Fibroblast of lung (primary cell): ENCODE measurements around the gene TAC3. TPM values are rescaled to one million over a fixed set of nuclear protein-coding genes. Genes with fewer than 3 reads are reported as not detected.

ENCODE experiments used
- DNase-seq, 2 donors: peaks; one replicate each; pipeline versions ENCODE4 v3.0.0 to v3.0.0-alpha.2; 2010; ENCODE audit warnings: low read depth in 2 of 2
- H2AFZ ChIP-seq: 2 replicates; pipeline ENCODE4 v1.5.1; 2012; ENCODE audit warnings: low read length, control low read depth, inconsistent platforms
- H3K27ac ChIP-seq: 2 replicates; pipeline ENCODE4 v1.5.1; 2011; ENCODE audit warnings: low read length, control low read depth; ENCODE audit not compliant: insufficient read depth
- H3K27me3 ChIP-seq: 2 replicates; pipeline ENCODE4 v1.5.1; 2011; ENCODE audit warnings: mild to moderate bottlenecking, low read length; ENCODE audit not compliant: control insufficient read depth, insufficient read depth
- H3K36me3 ChIP-seq: 2 replicates; pipeline ENCODE4 v1.5.1; 2011; ENCODE audit warnings: low read length; ENCODE audit not compliant: control insufficient read depth, insufficient read depth
- H3K4me1 ChIP-seq: 2 replicates; pipeline ENCODE4 v1.5.1; 2011; ENCODE audit warnings: low read length; ENCODE audit not compliant: control insufficient read depth, insufficient read depth; ENCODE audit errors: extremely low read depth
- H3K4me2 ChIP-seq: 2 replicates; pipeline ENCODE4 v1.5.1; 2011; ENCODE audit warnings: low read length, control low read depth; ENCODE audit not compliant: insufficient read depth; ENCODE audit errors: extremely low read depth
- H3K4me3 ChIP-seq, 4 experiments: fragments of 200-600 bp in 1 of 4; sonication (generic) in 1 of 4; replicated peaks in 1 of 4; 2 replicates each; pipeline ENCODE4 v1.5.1; 2011 to 2016; ENCODE audit warnings: low read length in 4 of 4, low read depth in 3 of 4, mild to moderate bottlenecking in 3 of 4, control low read depth in 2 of 4, inconsistent platforms in 1 of 4, mixed read lengths in 1 of 4; ENCODE audit not compliant: insufficient read depth in 1 of 4; ENCODE audit errors: control extremely low read depth in 1 of 4
- H3K79me2 ChIP-seq: 2 replicates; pipeline ENCODE4 v1.5.1; 2012; ENCODE audit warnings: mild to moderate bottlenecking, low read length, inconsistent platforms; ENCODE audit not compliant: control insufficient read depth, insufficient read depth
- H3K9ac ChIP-seq: 2 replicates; pipeline ENCODE4 v1.5.1; 2011; ENCODE audit warnings: mild to moderate bottlenecking, low read length, control low read depth; ENCODE audit not compliant: insufficient read depth
- H3K9me3 ChIP-seq: 2 replicates; pipeline ENCODE4 v1.5.1; 2012; ENCODE audit warnings: low read depth, low read length; ENCODE audit not compliant: control insufficient read depth, insufficient read depth
- H4K20me1 ChIP-seq: 2 replicates; pipeline ENCODE4 v1.5.1; 2011; ENCODE audit warnings: low read length; ENCODE audit not compliant: control insufficient read depth, insufficient read depth; ENCODE audit errors: extremely low read depth
- EZH2 ChIP-seq: IDR thresholded peaks from 2 replicates; pipeline ENCODE4 v1.5.1; 2012; ENCODE audit warnings: low read length, control low read depth, mild to moderate bottlenecking; ENCODE audit errors: missing control alignments
- polyA plus RNA-seq, 2 donors: library from polyadenylated mRNA; depleted of rRNA in 1 of 2; stranded (reverse) in 1 of 2; unstranded in 1 of 2; fragments of >200 nt; gene quantifications; 2 replicates each; pipeline ENCODE4 v1.2.1, GENCODE V29; 2011 to 2012; ENCODE audit warnings: missing spikeins in 1 of 2
- total RNA-seq: library from RNA; depleted of rRNA; stranded (reverse); fragments of >200 nt; gene quantifications from 2 replicates; pipeline ENCODE4 v1.2.1, GENCODE V29; 2014
- TF ChIP-seq, protein P1 (sequence below), 2 donors: IDR thresholded peaks in 1 of 2; conservative IDR thresholded peaks in 1 of 2; 1 replicate in 1 of 2; 2 replicates in 1 of 2; pipeline ENCODE4 v1.5.1; 2011 to 2012; ENCODE audit warnings: low read length in 2 of 2, control low read depth in 1 of 2, inconsistent platforms in 1 of 2, low read depth in 1 of 2, mild to moderate bottlenecking in 1 of 2

TAC3 gene
- total and polyA plus RNA-seq, 2 donors (not counting 1 experiment from before 2014, with no cell fraction given), result 0.17 to 0.36 TPM

DNA sequence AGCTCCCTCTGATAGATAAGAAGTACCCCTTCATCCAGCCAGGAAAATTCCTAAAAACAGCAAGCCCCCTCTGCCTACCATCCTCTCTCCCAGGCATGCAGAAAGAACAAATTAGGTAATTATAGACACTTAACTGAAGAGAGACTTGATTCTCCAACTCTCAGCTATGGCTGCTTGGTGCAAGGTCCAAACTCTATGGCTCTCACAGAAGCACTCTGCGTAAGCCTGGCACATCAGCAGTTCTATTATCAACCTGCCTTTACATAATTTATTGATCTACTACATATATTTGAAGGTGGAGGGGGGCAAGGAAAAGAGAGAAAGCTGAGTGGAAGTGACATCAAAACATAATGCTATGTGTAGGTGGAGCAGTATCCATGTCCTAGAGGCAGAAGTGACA lies 34.7 kb upstream of the TAC3 start:
- Histone ChIP-seq H3K4me2 (no peak overlapping the region), H3K9ac (no peak overlapping the region), H2AFZ (no peak overlapping the region), H3K79me2 (no peaks in the 10 kb centered on the region), H3K4me3 (no peak overlapping the region), H4K20me1 (no peaks in the 10 kb centered on the region), H3K4me1 (no peaks in the 10 kb centered on the region), H3K27me3 (peaks cover 3% of the 10 kb centered on the region), H3K27ac (no peak overlapping the region), H3K9me3 (no peaks in the 10 kb centered on the region), H3K36me3 (peaks cover under 1% of the 10 kb centered on the region)
- TF ChIP-seq EZH2, result no peak
- TF ChIP-seq, protein P1, sequence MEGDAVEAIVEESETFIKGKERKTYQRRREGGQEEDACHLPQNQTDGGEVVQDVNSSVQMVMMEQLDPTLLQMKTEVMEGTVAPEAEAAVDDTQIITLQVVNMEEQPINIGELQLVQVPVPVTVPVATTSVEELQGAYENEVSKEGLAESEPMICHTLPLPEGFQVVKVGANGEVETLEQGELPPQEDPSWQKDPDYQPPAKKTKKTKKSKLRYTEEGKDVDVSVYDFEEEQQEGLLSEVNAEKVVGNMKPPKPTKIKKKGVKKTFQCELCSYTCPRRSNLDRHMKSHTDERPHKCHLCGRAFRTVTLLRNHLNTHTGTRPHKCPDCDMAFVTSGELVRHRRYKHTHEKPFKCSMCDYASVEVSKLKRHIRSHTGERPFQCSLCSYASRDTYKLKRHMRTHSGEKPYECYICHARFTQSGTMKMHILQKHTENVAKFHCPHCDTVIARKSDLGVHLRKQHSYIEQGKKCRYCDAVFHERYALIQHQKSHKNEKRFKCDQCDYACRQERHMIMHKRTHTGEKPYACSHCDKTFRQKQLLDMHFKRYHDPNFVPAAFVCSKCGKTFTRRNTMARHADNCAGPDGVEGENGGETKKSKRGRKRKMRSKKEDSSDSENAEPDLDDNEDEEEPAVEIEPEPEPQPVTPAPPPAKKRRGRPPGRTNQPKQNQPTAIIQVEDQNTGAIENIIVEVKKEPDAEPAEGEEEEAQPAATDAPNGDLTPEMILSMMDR (conservative IDR thresholded peaks at IDR 0.05 in 1 of 2, IDR thresholded peaks at IDR 0.05 in 1 of 2; ENCODE audit: low read depth in 1 of 2, low read length in 2 of 2), result no peak
- DNase-seq, result no peak

DNA sequence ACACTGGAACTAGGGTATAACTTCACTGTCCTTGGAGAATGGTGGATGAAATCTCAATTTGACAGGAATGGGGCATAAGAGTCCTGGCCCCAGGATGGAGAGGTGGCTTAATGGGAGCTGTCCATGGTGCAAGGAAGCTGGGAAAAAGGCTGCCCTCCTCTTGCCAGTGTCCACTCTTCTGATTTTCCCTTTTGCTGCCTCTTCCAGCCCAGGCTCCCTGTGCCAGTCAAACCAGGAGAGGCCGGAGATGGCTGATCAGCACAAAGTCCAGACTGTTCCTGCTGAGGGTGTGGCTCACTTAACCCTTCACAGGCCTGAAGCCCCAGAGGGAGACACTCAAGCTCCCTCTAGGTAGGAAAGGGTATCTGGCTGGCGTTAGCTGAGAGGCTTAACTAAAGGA lies 33.6 kb upstream of the TAC3 start, which contains the start of gene MYO1A:
Gene MYO1A, minus strand, starts transcription at position 240 of the 400 bp plus-strand sequence. CDS start 1,806 bp downstream, outside the sequence.
- no peaks in the 10 kb centered on the region for H3K4me1 ChIP-seq
- H3K4me2 ChIP-seq, result no peak within 1 kb of the TSS
- H3K27me3 ChIP-seq, result peaks cover 3% of the 10 kb centered on the region
- H4K20me1 ChIP-seq, result no peaks in the 10 kb centered on the region
- no peak within 1 kb of the TSS for H3K9ac ChIP-seq
- no peak within 1 kb of the TSS for H3K4me3 ChIP-seq
- H3K9me3 ChIP-seq, result no peaks in the 10 kb centered on the region
- TF ChIP-seq EZH2, result no peak
- TF ChIP-seq, protein P1 (conservative IDR thresholded peaks at IDR 0.05 in 1 of 2, IDR thresholded peaks at IDR 0.05 in 1 of 2; ENCODE audit: low read depth in 1 of 2, low read length in 2 of 2), result no peak
- no peak within 1 kb of the TSS for H3K27ac ChIP-seq
- H3K36me3 ChIP-seq, result no peaks in the 10 kb centered on the region
- H2AFZ ChIP-seq, result no peak within 1 kb of the TSS
- DNase-seq, result peak in 1 of 2 donors; percentile 11
- no peaks in the 10 kb centered on the region for H3K79me2 ChIP-seq

DNA sequence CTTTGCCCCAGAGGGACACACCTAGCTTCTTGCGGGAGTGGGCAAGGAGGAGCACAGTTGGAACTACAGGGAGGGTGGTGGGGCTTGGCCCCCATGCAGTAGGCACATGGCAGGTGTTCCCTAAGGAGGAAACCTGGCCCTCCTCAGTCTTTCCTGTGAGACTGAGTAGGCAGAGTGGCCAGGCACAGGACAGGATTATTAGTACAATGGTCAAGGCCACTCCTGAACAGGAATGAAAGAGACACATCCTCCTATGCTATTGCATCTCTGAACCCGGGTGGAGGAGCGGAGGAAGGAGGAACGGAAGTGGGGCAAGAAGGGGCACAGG lies 32.8 kb upstream of the TAC3 start:
- TF ChIP-seq, protein P1 (conservative IDR thresholded peaks at IDR 0.05 in 1 of 2, IDR thresholded peaks at IDR 0.05 in 1 of 2; ENCODE audit: low read depth in 1 of 2, low read length in 2 of 2), result no peak
- no peak for TF ChIP-seq EZH2
- Histone ChIP-seq H3K27ac (no peak overlapping the region), H3K36me3 (no peaks in the 10 kb centered on the region), H3K27me3 (peaks cover 3% of the 10 kb centered on the region), H3K9me3 (no peaks in the 10 kb centered on the region), H3K4me3 (no peak overlapping the region), H3K79me2 (no peaks in the 10 kb centered on the region), H4K20me1 (no peaks in the 10 kb centered on the region), H3K4me1 (no peaks in the 10 kb centered on the region), H3K4me2 (no peak overlapping the region), H2AFZ (no peak overlapping the region), H3K9ac (no peak overlapping the region)
- DNase-seq, result no peak
